Fibroblast of skin of right quadriceps (primary cell): ENCODE measurements around the gene MCC.
A peak's percentile ranks its signal among the peaks of the same experiment; 100 is the strongest.

ENCODE experiments used
- DNase-seq: peaks from one replicate; pipeline ENCODE4 v3.0.0-alpha.2; 2013

MCC gene

DNA sequence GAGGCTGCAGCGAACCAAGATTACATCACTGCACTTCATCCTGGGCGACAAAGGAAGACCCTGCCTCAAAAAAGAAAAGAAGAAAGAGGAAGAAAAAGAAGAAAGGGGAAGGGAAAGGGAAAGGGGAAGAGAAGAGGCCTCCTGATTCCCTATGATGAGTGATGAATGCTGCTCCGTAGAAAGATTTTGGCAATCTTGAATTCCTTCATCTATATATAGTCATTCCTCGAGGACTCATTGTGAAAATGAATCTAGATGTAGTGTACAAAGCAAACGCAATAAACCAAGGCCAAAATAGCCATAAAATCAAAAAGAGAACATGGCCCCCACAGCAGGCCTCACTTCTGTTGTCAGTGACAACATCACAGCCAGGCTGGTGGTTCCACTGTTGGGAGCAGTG is 293.7 kb downstream of the MCC start:
- DNase-seq, result no peak

DNA sequence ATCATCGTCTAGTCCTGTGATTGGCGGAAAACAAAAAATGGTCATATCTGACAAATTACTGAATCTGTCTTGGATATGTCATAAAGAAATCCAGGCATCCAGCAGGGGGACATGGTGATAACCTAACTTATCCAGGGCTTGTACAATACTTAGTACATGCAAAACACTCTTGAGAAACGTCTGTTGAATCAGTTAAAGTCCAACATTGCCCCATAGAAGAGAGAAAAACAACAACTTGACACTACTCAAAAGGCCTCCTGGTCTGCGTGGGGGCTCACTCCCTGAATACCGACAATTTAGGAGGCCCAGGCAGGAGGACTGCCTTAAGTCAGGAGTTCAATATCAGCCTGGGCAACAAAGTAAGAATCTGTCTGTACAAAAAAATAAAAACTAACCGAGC is 294.1 kb downstream of the MCC start:
- DNase-seq, result no peak

DNA sequence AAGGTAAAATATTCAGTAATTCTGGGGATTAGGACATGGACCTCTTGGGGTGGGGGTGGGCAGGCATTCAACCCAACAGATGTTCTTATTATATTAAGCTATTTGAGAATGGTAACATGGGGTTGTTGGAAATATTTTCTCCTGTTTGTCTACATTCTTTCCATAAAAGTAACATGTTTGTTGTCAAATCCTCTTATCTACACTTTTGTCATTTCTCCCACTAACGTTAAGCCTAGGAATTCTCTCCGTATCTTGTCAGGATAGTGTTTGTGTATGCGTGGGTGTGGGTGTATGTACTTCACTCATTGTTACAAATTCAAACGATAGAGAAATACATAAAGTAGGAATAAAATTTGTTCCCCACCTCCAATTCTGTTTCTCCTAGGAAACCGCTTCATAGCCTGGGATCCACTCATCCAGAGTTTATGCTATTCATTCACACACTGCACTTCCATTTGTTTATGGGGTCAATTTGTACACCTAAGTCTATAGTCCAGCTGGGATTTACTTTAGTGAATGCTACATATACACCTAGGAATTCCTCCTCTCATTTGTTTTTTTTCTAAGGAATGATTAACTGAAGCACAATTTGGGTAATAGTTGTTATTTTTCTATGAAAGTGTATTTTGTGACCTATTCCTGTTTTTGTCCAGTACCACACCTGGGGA is 294.8 kb downstream of the MCC start:
- DNase-seq, result no peak

- no peak for DNase-seq
These were observed 295.7 kb downstream of the MCC start for GRCh38 chr5:113192541-113192940.

DNA sequence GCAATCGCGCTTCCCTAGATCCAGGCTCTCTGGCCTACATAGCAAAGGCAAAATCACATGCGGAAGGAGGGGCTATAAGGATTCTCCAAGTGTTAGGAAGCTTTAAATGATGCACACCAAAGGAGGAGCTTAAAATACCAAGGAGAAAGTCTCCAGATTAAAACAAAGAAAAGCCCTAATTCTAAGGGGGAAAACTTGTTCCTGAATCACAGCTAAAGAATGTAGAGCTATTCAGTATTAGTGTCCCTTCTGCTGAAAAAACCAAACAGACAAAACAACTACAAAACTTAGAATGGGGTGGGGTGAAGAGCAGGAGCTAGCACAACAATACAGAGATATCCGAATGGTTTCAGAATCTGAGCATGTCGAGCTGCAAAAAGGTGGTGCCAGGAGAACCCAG is 297.9 kb downstream of the MCC start:
- DNase-seq, result peak; percentile 52

DNA sequence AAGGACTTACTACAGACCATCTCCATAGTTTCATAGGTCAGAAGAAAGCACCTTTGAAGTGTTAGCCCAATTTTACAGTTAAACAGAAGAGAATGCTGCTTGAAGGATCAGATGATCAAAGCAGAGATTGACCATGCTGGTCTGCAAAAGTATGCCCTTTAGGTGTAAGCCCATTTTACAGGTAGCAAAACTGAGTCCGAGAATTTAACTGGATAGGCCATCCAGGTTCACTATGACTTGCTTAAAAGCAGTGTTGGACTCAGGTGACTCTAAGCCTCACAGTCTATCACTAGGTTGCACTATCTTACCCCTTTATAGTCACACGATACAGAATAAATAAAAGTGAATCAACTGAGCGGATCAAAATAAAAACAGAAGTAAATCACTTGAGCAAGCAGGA is 299.0 kb downstream of the MCC start:
- no peak for DNase-seq

- DNase-seq, result no peak
These were observed 299.8 kb downstream of the MCC start for GRCh38 chr5:113188436-113188835.

GRCh38 chr5:113187906-113188305 is 300.3 kb downstream of the MCC start:
- no peak for DNase-seq

- no peak for DNase-seq
These were observed 302.2 kb downstream of the MCC start for GRCh38 chr5:113186061-113186460.

DNA sequence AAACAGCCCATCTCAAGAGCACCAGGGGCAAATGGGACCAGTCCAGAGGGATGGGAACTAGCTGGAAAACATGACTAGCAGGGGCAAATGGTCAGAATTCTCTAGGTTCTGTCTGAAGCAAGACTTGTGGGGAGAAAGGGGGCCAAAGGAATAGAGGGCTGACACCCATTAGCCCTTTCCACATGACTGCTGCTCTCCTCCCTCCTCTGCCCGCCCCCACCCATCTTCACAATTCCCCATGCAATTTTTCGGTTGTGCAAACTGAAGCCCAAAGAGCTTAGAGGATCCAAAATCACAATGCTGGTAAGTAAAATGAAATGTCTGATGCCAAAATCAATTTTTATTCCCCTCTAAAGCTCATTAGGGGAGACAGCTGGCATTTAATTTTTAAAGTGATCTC is 304.6 kb downstream of the MCC start:
- DNase-seq, result no peak

DNA sequence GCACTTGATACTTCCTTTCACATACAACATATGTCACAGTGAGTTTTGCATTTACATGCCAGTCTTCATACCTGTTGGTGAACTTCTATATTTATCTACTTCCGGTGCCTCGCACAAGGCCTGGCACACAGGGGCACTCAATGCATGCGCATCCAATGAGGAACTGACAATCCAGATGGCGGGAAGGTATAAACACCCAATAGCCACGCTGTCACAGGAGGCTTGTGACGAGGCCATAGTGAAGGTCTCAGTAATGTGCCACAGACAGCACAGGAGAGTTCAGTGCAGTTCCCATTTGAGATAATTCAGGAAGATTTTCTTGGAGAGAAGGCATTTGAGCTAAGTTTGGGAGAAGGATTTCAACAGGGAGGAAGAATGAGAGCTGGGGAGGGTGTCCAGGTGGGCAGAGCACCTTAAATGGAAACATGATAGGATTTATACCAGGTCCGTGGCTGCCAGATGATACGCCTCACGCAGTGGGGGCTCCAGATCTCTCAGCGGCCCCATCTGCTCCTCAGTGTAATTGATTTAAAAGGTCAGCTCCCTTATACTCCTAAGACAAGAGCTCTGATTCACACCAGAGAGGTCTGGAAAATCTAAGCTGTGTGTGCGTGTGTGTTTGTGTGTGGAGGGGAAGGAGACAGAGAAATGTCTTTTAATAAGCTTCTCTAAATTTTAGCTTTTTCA is 305.5 kb downstream of the MCC start:
- DNase-seq, result no peak

DNA sequence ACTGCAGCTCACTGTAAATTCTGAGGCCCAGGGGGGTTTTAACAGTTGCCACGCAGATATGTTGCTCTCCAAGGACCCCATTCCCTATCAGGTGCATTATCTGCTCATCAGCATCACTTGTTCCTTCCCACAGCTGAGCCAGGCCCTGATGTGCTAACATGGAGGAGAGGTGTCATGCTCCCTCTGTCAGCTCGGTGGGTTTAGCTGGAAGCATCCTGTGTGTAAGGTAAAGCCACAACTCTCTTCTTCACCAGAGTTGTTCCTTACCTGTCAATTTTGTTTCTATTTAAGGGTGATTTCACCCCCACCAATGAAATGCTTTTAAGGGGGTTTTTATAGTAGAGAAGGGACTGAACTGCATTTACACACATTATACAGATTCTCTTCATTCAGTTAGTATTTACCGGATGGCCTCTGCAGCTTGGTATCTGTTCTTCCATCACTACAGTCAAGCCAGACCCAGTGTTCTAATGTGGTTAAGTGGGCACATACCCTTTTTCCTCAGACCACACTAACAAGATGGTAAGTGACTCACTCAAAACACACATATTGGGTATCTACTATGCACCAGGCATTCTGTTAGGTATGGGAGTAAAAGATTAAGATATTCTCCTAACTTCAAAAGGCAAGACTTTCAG is 306.3 kb downstream of the MCC start:
- DNase-seq, result no peak

DNA sequence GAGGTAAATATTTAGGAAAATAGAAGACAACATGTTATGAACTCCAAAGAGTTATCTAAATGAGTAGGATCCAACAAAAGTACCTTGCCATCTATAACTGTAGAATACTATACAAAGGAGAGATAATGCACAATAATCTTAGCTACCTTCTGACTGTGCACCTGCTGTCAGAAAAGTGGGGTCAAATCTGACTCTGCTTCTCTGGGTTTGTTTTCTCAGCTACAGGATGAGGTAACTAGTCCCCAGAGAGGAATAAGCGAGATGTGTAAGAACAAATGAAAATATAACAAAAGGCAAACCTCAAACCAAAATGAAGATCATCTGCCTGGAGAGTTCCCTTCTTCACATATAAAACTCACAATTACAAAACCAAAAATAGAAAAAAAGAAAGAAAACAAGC is 306.8 kb downstream of the MCC start:
- DNase-seq, result no peak

DNA sequence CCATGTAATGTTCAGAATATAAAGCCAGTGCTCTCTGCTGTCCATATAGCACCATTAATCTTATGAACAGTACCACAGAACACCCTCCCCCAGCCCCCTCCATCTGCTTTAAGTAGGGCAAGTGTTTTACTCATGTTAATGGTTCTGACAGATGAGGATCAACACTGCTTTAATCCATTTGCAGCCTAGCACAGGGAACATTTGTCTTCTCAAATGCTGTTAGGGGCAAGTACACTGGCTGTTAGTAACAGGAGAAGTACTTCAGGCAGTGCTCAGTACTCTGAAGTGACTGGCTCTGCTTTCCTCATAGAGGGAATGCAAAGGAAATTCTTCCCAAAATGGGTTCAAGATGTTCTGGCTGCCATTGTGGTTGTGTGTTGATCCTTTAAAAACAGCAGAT is 309.1 kb downstream of the MCC start:
- DNase-seq, result peak; percentile 25

- DNase-seq, result peak; percentile 12
These were observed 310.0 kb downstream of the MCC start for GRCh38 chr5:113178073-113178779.

DNA sequence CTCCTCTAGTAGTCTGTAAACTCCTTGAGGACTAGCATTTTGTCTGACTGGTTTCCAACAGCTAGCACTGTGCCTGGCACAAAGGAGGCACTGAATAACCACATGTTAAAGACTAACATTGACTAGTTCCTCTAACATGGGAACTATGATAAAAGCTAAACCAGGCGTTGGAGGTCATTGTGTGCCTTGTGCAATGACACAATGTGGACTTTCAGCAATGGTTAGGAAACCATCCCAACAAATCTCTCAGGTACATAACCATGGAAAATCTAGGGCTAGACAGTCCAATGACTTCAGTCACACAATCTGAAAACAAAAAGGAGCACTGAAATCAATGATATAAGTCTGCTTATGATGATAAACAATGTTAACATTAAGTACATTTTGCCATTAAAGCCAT is 311.0 kb downstream of the MCC start:
- no peak for DNase-seq

GRCh38 chr5:113176734-113177133 is 311.5 kb downstream of the MCC start:
- no peak for DNase-seq

DNA sequence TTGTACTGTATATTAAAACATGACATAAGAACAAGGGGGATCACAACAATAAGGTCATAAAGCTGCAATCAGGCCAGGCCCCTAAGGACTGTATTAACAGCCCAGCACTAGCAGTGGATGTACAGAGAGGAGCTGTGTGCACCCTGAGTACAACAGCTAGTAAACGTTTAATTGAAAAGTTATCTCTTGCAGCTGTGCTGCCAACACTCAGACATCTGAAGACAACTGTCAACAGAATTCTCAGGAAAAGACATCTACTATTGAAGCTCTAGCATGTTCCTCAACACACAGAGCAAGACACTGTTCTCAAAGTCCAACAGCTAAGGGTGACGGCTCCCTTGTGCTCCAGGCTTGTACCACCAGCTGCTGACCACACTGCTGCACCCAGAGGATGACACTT is 312.1 kb downstream of the MCC start:
- no peak for DNase-seq

- no peak for DNase-seq
These were observed 315.9 kb downstream of the MCC start for GRCh38 chr5:113172231-113172826.

DNA sequence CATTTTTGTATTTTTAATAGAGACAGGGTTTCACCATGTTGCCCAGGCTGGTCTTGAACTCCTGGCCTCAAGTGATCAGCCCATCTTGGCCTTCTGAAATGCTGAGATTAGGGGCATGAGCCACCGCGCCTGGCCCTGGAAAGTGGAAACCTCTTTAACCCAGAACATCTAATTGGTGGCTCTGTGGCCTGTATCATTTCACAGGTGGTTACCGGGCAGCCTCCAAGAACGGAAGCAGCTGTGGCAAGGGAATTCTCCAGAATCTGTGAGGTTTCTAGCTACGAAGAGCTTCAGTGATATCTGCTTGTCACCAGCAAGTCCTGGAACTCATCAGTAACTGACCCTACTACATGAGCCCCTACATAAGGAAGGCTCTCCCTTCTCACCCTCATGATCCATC is 316.7 kb downstream of the MCC start:
- no peak for DNase-seq

- DNase-seq, result no peak
These were observed 317.5 kb downstream of the MCC start for GRCh38 chr5:113170707-113171106.

DNA sequence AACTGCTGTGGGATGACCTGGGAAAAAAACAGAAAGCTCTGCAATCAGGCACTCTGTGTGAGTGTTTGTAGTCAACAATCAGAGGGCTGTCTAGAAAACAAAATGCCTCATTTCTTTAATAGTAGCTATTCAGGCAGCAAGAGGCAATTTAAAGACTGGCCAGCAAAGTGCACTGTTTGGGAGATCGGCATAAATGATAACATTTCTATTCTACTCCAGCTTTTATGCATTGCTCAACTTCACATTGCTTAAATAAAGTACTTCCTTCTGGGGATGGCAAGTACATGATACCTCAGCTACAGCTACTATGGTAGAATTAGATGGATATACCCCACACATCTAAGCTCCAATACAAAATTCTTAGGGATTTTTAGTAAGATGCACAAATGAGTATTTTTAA is 318.5 kb downstream of the MCC start:
- no peak for DNase-seq

DNA sequence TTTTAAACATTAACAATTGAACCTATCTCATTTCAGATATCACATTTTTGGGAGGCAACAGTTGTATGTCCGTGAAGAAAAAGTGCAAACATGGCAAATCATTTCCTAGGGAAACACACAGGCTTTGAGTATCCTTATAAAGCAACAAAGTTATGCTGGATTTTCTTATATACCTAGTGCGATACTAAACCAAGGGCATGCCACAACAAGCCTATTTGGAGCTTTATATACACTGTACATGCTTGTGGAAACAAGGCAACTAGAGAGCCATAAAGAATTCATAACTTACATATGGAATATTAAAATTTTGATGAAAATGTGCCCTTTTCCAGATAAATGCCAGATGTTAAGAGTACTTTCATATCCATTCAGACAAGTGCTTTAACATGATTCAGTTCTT is 320.3 kb downstream of the MCC start:
- no peak for DNase-seq
